ENCODE data around the gene TSPAN32.

- TF ChIP-seq POLR2AphosphoS5 (IDR thresholded peaks at IDR 0.05; ENCODE audit: low read depth, low read length): no peak
- TF ChIP-seq POLR2A (IDR thresholded peaks at IDR 0.05; ENCODE audit: low read depth, low read length): no peak
- TF ChIP-seq TAF1 (IDR thresholded peaks at IDR 0.05; ENCODE audit: borderline replicate concordance, low read depth, low read length): no peak
Observed at GRCh38 chr11:2258501-2259465, 43.0 kb upstream of the TSPAN32 start.

Data from GM12892 (cell line).